ENCODE data around the gene SLCO3A1. TPM values are rescaled to one million over a fixed set of nuclear protein-coding genes. Genes with fewer than 3 reads are reported as not detected.

The SLCO3A1 gene
- total RNA-seq, 1 experiment from 2014 or later, result 5.1 TPM

- Histone ChIP-seq H3K27me3 (ENCODE audit: insufficient read depth, low read length) (peaks cover 6% of the 10 kb centered on the region; the same call in 1 of the 2 replicates), H3K9me3 (ENCODE audit: control insufficient read depth in 1 of 2, insufficient read depth in 1 of 2, low read depth in 1 of 2, low read length in 2 of 2) (no peaks in the 10 kb centered on the region), H4K20me1 (ENCODE audit: insufficient read depth) (no peaks in the 10 kb centered on the region), H3K27ac (ENCODE audit: low read depth, low read length) (no peak overlapping the region), H3K4me2 (ENCODE audit: low read length) (no peak overlapping the region), H2AFZ (ENCODE audit: low read depth, low read length, poor library complexity, severe bottlenecking) (no peak overlapping the region), H3K9ac (ENCODE audit: low read length) (no peak overlapping the region), H3K4me3 (replicated peaks in 1 of 2; ENCODE audit: low read depth in 1 of 2, low read length in 2 of 2) (no peak overlapping the region), H3K9me2 (ENCODE audit: insufficient read depth) (no peaks in the 10 kb centered on the region), H3K4me1 (ENCODE audit: control insufficient read depth in 1 of 2, insufficient read depth in 2 of 2, low read length in 2 of 2) (no peaks in the 10 kb centered on the region), H3K79me2 (ENCODE audit: insufficient read depth, low read length) (no peaks in the 10 kb centered on the region), H3K36me3 (ENCODE audit: control insufficient read depth in 1 of 2, insufficient read depth in 2 of 2, low read length in 2 of 2) (no peaks in the 10 kb centered on the region)
- TF ChIP-seq CBX3 (IDR thresholded peaks at IDR 0.05; ENCODE audit: low read depth), result no peak
- no peak for TF ChIP-seq CTCF (IDR thresholded peaks at IDR 0.05 in 2 of 3, conservative IDR thresholded peaks at IDR 0.05 in 1 of 3; ENCODE audit: borderline replicate concordance in 1 of 3, insufficient read depth in 1 of 3, low read depth in 2 of 3, low read length in 2 of 3)
- TF ChIP-seq, protein P1, sequence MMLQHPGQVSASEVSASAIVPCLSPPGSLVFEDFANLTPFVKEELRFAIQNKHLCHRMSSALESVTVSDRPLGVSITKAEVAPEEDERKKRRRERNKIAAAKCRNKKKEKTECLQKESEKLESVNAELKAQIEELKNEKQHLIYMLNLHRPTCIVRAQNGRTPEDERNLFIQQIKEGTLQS (IDR thresholded peaks at IDR 0.05), result no peak
- no peak for TF ChIP-seq EZH2phosphoT487 (IDR thresholded peaks at IDR 0.05; ENCODE audit: borderline replicate concordance)
- TF ChIP-seq JUND (IDR thresholded peaks at IDR 0.05), result no peak
- DNase-seq (ENCODE audit: low read depth, low spot score) (no peak), ATAC-seq (no peak)
- BruUV-seq (replicated peaks), result no TSS peak
- ChIA-PET RAD21 (ENCODE audit: low non-redundant PET in 1 of 2, low total read pairs in 2 of 2, uncharacterized antibody in 2 of 2, unreplicated experiment in 2 of 2) (no interaction called here), POLR2A (no interaction called here), CTCF (no interaction called here)
- intact Hi-C loops (cut with micrococcal nuclease), result no loop called here
These were observed 176.3 kb downstream of the SLCO3A1 start for GRCh38 chr15:92029767-92030166.

DNA sequence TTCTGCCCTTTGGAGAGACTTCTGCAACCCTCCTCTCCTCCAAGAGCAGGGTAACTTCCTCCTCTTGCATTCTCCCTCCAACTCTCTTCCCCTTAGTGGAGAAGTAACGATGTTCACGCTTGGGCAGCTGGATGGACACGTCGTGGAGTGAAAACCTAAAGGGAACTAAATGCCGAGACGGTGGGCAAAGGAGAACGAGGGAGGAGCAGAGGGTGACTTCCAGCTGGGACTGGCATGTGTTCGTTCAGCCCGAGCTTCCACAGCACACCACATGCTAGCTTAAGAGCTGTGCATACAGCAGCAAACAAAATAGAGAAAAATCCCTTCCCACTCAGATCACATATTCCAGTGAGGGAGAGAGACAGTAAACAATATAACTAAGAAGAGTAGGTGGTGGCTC is 179.8 kb downstream of the SLCO3A1 start:
- ChIA-PET POLR2A (no interaction called here), CTCF (no interaction called here)
- TF ChIP-seq POLR2A (IDR thresholded peaks at IDR 0.05; ENCODE audit: borderline replicate concordance, extremely low read depth, insufficient read depth, insufficient read length) (no peak), FOSL1 (IDR thresholded peaks at IDR 0.05; ENCODE audit: low read depth) (no peak), EGR1 (IDR thresholded peaks at IDR 0.05; ENCODE audit: low read depth) (no peak), ELF1 (IDR thresholded peaks at IDR 0.05; ENCODE audit: borderline replicate concordance, low read depth) (no peak), POLR2AphosphoS5 (IDR thresholded peaks at IDR 0.05; ENCODE audit: low read depth, low read length) (no peak), EZH2phosphoT487 (IDR thresholded peaks at IDR 0.05; ENCODE audit: borderline replicate concordance) (no peak), ZNF274 (IDR thresholded peaks at IDR 0.05; ENCODE audit: low read depth, low read length) (no peak), ZBTB33 (IDR thresholded peaks at IDR 0.05; ENCODE audit: extremely low read depth, insufficient replicate concordance, low read length) (no peak)
- TF ChIP-seq, protein P2, sequence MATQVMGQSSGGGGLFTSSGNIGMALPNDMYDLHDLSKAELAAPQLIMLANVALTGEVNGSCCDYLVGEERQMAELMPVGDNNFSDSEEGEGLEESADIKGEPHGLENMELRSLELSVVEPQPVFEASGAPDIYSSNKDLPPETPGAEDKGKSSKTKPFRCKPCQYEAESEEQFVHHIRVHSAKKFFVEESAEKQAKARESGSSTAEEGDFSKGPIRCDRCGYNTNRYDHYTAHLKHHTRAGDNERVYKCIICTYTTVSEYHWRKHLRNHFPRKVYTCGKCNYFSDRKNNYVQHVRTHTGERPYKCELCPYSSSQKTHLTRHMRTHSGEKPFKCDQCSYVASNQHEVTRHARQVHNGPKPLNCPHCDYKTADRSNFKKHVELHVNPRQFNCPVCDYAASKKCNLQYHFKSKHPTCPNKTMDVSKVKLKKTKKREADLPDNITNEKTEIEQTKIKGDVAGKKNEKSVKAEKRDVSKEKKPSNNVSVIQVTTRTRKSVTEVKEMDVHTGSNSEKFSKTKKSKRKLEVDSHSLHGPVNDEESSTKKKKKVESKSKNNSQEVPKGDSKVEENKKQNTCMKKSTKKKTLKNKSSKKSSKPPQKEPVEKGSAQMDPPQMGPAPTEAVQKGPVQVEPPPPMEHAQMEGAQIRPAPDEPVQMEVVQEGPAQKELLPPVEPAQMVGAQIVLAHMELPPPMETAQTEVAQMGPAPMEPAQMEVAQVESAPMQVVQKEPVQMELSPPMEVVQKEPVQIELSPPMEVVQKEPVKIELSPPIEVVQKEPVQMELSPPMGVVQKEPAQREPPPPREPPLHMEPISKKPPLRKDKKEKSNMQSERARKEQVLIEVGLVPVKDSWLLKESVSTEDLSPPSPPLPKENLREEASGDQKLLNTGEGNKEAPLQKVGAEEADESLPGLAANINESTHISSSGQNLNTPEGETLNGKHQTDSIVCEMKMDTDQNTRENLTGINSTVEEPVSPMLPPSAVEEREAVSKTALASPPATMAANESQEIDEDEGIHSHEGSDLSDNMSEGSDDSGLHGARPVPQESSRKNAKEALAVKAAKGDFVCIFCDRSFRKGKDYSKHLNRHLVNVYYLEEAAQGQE (IDR thresholded peaks at IDR 0.05; ENCODE audit: low read depth), result no peak

More for the DNA sequence above, 179.8 kb downstream of the SLCO3A1 start:
- intact Hi-C loops (cut with micrococcal nuclease), result no loop called here
- no peak for ATAC-seq
- no peaks in the 10 kb centered on the region for H3K9me2 ChIP-seq (ENCODE audit: insufficient read depth)
- H3K4me3 ChIP-seq (replicated peaks in 1 of 2; ENCODE audit: low read depth in 1 of 2, low read length in 2 of 2), result no peak overlapping the region
- peaks cover 10% of the 10 kb centered on the region; the same call in 1 of the 2 replicates for H3K27me3 ChIP-seq (ENCODE audit: insufficient read depth, low read length)
- no peaks in the 10 kb centered on the region for H3K4me1 ChIP-seq (ENCODE audit: control insufficient read depth in 1 of 2, insufficient read depth in 2 of 2, low read length in 2 of 2)
- H3K36me3 ChIP-seq (ENCODE audit: control insufficient read depth in 1 of 2, insufficient read depth in 2 of 2, low read length in 2 of 2), result no peaks in the 10 kb centered on the region
- H3K27ac ChIP-seq (ENCODE audit: low read depth, low read length), result no peak overlapping the region
- H3K9ac ChIP-seq (ENCODE audit: low read length), result no peak overlapping the region
- H3K79me2 ChIP-seq (ENCODE audit: insufficient read depth, low read length), result no peaks in the 10 kb centered on the region
- DNase-seq (ENCODE audit: low read depth, low spot score), result no peak
- H3K4me2 ChIP-seq (ENCODE audit: low read length), result no peak overlapping the region
- no TSS peak for BruUV-seq (replicated peaks)
- H4K20me1 ChIP-seq (ENCODE audit: insufficient read depth), result no peaks in the 10 kb centered on the region
- no peak overlapping the region for H2AFZ ChIP-seq (ENCODE audit: low read depth, low read length, poor library complexity, severe bottlenecking)
- H3K9me3 ChIP-seq (ENCODE audit: control insufficient read depth in 1 of 2, insufficient read depth in 1 of 2, low read depth in 1 of 2, low read length in 2 of 2), result no peaks in the 10 kb centered on the region
- RAD21 ChIA-PET (ENCODE audit: low non-redundant PET in 1 of 2, low total read pairs in 2 of 2, uncharacterized antibody in 2 of 2, unreplicated experiment in 2 of 2), result no interaction called here

All from HCT116 (cell line).